ENCODE measurements around the gene PLPP7. TPM values are rescaled to one million over a fixed set of nuclear protein-coding genes. Genes with fewer than 3 reads are reported as not detected.

Gene PLPP7
- total RNA-seq, 4 donors from 2014 or later: 1.1 to 2.9 (median 2.7) TPM

DNA sequence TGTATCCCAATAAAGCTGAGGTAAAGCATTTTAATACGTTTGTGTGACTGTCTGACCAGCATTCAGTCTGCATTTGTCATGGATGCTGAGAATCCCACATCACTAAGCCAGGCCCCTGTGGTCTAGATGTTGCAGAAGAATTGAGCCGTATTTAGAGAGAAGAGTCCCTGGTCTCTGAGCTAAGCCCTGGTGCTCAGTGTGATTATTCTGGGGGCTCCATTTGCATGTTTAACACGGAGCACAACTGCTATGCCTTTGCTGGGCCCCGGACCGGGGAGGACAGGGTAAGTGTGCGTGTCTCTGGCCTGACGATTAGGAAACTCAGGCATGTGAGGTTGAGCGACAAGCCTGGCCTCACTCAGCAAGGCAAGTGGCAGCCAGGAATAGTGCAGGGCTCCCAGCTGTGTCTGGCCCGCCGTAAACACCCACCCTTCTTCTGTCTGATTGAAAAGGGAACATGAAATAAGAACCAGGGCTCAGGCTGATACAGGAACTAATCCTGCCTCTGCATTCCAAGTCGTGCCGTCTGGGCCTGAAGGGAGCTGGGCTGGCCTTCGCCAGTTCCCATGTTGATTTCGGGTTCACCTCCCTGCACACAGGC is 35.5 kb upstream of the PLPP7 start:
- intact Hi-C loops (cut with DNase I): no loop called here
- no peaks in the 10 kb centered on the region for H3K27me3 ChIP-seq
- H3K36me3 ChIP-seq: no peaks in the 10 kb centered on the region
- no peaks in the 10 kb centered on the region for H3K9me3 ChIP-seq
- H3K27ac ChIP-seq: no peak overlapping the region
- H3K4me3 ChIP-seq (replicated peaks in 1 of 3): no peak overlapping the region
- 67 to 80% methylated on average over 8 to 14 of the region's 14 CpGs for WGBS, 2 donors
- TF ChIP-seq, protein P1, sequence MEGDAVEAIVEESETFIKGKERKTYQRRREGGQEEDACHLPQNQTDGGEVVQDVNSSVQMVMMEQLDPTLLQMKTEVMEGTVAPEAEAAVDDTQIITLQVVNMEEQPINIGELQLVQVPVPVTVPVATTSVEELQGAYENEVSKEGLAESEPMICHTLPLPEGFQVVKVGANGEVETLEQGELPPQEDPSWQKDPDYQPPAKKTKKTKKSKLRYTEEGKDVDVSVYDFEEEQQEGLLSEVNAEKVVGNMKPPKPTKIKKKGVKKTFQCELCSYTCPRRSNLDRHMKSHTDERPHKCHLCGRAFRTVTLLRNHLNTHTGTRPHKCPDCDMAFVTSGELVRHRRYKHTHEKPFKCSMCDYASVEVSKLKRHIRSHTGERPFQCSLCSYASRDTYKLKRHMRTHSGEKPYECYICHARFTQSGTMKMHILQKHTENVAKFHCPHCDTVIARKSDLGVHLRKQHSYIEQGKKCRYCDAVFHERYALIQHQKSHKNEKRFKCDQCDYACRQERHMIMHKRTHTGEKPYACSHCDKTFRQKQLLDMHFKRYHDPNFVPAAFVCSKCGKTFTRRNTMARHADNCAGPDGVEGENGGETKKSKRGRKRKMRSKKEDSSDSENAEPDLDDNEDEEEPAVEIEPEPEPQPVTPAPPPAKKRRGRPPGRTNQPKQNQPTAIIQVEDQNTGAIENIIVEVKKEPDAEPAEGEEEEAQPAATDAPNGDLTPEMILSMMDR (IDR thresholded peaks at IDR 0.05): no peak
- no peak for TF ChIP-seq POLR2A (IDR thresholded peaks at IDR 0.05)
- H3K4me1 ChIP-seq: no peaks in the 10 kb centered on the region
- no peak for DNase-seq

DNA sequence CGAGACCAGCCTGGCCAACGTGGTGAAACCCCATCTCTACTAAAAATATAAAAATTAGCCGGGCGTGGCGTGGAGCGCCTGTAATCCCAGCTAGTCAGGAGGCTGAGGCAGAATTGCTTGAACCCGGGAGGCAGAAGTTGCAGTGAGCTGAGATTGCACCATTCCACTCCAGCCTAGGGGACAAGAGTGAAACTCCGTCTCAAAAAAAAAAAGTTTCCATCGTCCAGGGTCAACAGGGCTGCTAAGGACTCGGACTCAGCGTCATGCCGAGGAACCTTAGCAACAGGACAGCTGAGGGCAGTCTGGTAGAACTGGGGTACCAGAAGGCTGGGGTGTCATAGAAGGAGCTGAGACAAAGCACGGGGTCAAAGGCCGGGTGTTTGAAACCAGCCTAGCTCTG is 34.9 kb upstream of the PLPP7 start:
- Histone ChIP-seq H3K27ac (no peak overlapping the region), H3K9me3 (no peaks in the 10 kb centered on the region), H3K4me3 (replicated peaks in 1 of 3) (no peak overlapping the region), H3K27me3 (no peaks in the 10 kb centered on the region), H3K4me1 (no peaks in the 10 kb centered on the region), H3K36me3 (no peaks in the 10 kb centered on the region)
- intact Hi-C loops (cut with DNase I): no loop called here
- TF ChIP-seq, protein P1 (IDR thresholded peaks at IDR 0.05): no peak
- no peak for TF ChIP-seq POLR2A (IDR thresholded peaks at IDR 0.05)
- WGBS, 2 donors: 89 to 91% methylated on average over 14 of the region's 14 CpGs
- DNase-seq: no peak

DNA sequence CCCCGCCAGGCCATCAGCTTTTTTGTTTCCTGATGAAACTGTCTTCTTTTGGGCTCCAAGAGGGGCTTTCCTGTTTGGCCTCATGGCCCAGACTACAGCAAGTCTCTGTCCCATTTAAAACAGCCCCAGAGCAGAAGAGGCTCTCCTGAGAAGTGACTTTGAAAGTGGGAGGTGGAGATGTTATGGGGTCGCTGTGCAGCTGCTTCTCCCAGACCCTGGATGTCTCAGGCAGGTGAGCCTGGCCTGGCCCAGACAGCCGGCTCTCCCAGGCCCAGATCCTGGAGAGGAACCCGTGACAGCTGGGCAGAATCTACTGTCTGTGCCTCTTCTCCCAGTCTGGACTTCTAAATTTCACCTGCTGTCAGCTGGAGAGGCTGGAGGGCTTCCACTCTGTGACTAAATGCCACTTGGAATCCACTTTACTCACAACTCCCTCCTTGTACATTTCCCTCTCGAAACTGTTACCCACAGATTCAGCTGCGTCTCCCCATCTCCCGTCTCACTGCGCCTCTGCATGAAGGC is 33.8 kb upstream of the PLPP7 start:
- Histone ChIP-seq H3K9me3 (no peaks in the 10 kb centered on the region), H3K27me3 (no peaks in the 10 kb centered on the region), H3K4me3 (replicated peaks in 1 of 3) (no peak overlapping the region), H3K36me3 (no peaks in the 10 kb centered on the region), H3K27ac (no peak overlapping the region), H3K4me1 (no peaks in the 10 kb centered on the region)
- DNase-seq: no peak
- intact Hi-C loops (cut with DNase I): no loop called here
- WGBS, 2 donors: 83 to 86% methylated on average over 6 to 8 of the region's 8 CpGs
- no peak for TF ChIP-seq POLR2A (IDR thresholded peaks at IDR 0.05)
- TF ChIP-seq, protein P1 (IDR thresholded peaks at IDR 0.05): no peak

DNA sequence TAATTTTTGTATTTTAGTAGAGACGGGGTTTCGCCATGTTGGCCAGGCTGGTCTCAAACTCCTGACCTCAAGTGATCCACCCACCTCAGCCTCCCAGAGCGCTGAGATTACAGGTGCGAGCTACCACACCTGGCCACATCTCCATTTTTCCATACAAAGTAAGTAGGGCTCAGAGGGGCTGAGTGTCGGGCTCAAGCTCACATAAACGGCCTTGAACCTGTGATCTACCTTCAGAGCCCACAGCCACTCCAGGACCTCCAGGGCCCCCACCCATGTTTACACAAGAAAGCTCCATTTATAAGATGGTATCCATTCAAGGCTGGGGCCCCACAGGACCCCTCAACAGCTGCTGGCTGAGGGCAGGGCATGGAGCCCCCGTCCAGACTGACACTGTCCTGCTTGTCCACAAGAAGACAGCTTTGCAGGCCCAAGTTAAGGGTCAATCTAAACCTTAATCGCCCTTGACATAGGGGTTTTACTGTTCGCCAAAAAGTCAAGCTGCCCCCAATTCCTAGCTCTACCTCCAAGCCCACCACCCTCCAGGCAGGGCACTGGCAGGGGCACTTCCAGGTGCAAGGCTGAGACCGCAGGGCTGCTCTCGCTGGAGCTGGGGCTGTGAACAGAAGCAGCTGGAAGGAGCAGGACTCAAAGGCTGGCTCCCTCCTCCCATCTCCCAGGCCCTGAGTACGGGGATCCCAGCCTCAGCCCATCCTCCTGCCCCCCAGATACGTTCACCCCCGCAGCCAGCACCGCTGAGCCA is 32.1 kb upstream of the PLPP7 start:
- Histone ChIP-seq H3K36me3 (no peaks in the 10 kb centered on the region), H3K4me3 (replicated peaks in 1 of 3) (no peak overlapping the region), H3K27ac (no peak overlapping the region), H3K9me3 (no peaks in the 10 kb centered on the region), H3K4me1 (no peaks in the 10 kb centered on the region), H3K27me3 (no peaks in the 10 kb centered on the region)
- TF ChIP-seq, protein P1 (IDR thresholded peaks at IDR 0.05): no peak
- 93 to 94% methylated on average over 13 to 15 of the region's 15 CpGs for WGBS, 2 donors
- intact Hi-C loops (cut with DNase I): no loop called here
- no peak for DNase-seq

DNA sequence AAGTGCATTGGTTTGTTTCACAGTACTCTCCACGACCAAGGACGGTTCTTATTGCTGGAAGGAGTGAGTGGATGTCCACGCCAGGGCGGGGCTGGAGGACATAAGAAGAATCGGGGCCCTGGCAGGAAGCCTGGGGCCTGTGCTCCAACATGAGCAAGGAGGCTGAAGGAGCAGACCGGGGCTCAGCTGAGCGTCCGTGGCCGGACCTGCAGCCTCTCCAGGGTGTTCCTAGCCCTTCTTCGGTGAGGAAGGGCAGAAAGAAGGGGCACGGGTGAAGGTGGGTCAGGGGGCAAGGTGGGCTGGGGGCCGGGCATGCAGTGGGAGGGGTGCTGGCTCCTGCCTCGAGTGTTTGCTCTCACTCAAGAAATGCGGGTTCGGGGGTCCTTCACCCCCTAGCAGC is 31.3 kb upstream of the PLPP7 start:
- Histone ChIP-seq H3K9me3 (no peaks in the 10 kb centered on the region), H3K4me1 (no peaks in the 10 kb centered on the region), H3K27ac (no peak overlapping the region), H3K36me3 (no peaks in the 10 kb centered on the region), H3K4me3 (replicated peaks in 1 of 3) (no peak overlapping the region), H3K27me3 (no peaks in the 10 kb centered on the region)
- intact Hi-C loops (cut with DNase I): no loop called here
- no peak for DNase-seq
- WGBS, 2 donors: 44 to 51% methylated on average over 15 of the region's 15 CpGs
- TF ChIP-seq POLR2A (IDR thresholded peaks at IDR 0.05): no peak
- TF ChIP-seq, protein P1 (IDR thresholded peaks at IDR 0.05): no peak
